Ramos (cell line): ENCODE measurements around the gene FRMD7.
"Not testable (repeated sequence)": the region's sequence is repeated elsewhere in the genome, so short reads cannot be mapped to it uniquely, and the experiment has no call there.

Experiments used
- in situ Hi-C: fragments of 300-500 bp; cut with MboI; formaldehyde crosslinking; loops from one replicate; pipeline ENCODE4 v1.14.3; 2022; ENCODE audit warnings: low sequenced_read_pairs; ENCODE audit not compliant: unreplicated experiment

The FRMD7 gene, protein sequence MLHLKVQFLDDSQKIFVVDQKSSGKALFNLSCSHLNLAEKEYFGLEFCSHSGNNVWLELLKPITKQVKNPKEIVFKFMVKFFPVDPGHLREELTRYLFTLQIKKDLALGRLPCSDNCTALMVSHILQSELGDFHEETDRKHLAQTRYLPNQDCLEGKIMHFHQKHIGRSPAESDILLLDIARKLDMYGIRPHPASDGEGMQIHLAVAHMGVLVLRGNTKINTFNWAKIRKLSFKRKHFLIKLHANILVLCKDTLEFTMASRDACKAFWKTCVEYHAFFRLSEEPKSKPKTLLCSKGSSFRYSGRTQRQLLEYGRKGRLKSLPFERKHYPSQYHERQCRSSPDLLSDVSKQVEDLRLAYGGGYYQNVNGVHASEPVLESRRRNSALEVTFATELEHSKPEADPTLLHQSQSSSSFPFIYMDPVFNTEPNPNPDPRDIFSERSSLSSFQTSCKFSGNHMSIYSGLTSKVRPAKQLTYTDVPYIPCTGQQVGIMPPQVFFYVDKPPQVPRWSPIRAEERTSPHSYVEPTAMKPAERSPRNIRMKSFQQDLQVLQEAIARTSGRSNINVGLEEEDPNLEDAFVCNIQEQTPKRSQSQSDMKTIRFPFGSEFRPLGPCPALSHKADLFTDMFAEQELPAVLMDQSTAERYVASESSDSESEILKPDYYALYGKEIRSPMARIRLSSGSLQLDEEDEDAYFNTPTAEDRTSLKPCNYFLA

GRCh38 chrX:132127743-132128142 lies at the start of gene FRMD7:
Gene FRMD7 (minus strand): TSS chrX:132128020. CDS start chrX:132127844, 176 bp downstream.
- in situ Hi-C loops = no loop called here

- in situ Hi-C loops = no loop called here
Measured at GRCh38 chrX:132173647-132174046, 45.8 kb upstream of the FRMD7 start.

DNA sequence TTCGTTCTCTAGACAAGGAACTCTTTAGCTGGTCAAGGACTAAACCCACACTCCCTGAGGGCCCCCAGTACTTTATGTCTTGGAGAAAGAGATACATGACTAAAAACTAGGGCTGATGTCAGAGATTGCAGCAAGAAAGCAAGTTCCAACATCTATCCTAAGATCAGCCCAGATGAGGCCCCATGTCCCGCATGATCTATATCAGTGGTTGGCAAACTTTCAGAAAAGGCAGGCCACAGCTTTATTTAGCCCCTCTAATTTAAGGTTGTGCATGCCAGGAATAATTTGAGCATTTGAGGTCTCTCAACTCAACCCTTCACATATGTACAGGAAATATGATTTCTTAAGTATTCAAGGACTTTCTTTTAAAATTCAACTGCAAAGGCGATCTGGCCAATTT lies 44.1 kb upstream of the FRMD7 start:
- in situ Hi-C loops = no loop called here

DNA sequence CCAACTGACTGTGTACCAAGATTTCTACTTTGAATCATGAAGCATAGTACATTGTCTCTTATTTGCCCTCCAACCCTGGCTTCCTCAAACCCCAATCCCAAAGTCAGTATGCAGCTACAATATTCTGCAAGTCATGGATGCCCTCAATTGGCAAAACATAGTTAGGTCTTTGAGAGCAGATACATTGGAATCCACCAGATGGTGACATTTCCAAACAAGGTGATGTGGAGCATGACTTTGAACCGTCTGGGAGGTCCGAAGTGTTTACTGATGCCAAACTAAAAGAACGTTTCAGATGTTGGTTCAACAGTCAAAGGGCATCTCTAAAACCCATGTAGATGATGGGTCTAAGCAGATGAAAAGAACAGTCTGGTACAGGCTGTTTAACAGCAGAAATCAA lies 43.7 kb upstream of the FRMD7 start:
- in situ Hi-C loops = no loop called here

- in situ Hi-C loops = no loop called here
Measured at GRCh38 chrX:132169554-132169953, 41.7 kb upstream of the FRMD7 start.

GRCh38 chrX:132165651-132166050 lies 37.8 kb upstream of the FRMD7 start:
- in situ Hi-C loops = no loop called here

GRCh38 chrX:132165005-132165404 lies 37.2 kb upstream of the FRMD7 start:
- in situ Hi-C loops = no loop called here

DNA sequence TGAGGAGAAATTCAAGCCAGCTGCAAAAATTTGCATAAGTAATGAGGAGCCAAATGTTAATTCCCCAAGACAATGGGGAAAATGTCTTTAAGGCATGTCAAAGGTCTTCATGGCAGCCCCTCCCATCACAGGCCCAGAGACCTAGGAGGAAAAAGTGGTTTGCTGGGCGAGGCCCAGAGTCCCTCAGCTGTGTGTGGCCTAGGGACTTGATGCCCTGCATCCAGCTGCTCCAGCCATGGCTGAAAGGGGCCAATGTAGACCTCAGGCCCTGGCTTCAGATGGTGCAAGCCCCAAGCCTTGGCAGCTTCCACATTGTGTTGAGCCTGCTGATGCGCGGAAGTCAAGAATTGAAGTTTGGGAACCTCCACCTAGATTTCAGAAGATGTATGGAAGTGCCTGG lies 35.3 kb upstream of the FRMD7 start:
- in situ Hi-C loops = not testable (repeated sequence)

- in situ Hi-C loops = no loop called here
Measured at GRCh38 chrX:132153166-132153565, 25.3 kb upstream of the FRMD7 start.

DNA sequence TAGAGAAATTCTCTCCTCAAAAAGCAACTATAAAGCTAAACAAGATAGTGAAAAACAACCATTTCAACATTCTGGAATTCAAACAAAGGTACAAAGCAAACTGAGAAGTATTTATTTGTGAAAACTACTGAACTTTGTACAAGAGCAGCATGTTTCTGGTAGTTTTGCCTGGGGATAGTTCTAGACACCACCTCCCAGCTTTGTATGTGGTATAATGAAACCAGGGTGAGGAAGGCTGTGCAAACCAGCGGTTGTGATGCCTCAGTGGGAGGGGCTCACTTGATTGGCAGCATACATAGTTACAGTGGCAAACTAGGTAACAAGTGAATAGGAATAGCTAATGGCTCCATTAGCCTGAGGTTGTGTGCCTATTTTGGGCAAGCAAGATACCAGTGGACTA lies 18.6 kb upstream of the FRMD7 start:
- in situ Hi-C loops = no loop called here

GRCh38 chrX:132144061-132144460 lies 16.2 kb upstream of the FRMD7 start:
- in situ Hi-C loops = no loop called here

GRCh38 chrX:132125906-132126305 lies 1.9 kb downstream of the FRMD7 start:
- in situ Hi-C loops = no loop called here

DNA sequence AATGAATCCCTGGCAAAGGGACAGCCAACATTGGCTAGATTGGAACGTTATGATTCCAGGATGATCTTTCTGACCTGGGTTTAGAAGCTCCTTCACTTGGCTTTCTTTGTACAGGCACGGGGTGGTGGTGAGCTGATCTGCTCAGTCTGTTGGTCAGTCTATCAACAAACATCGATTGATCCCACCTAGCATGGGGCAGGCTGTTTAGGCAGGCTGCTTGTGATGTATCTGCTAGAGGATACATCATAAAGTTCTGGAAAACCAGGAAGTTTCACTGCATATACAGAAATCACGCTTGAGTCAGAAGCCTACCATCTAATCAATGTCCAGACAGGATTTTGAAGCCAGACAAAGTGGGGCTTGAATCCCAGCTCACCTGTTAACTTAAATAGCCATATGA lies 6.9 kb downstream of the FRMD7 start:
- in situ Hi-C loops = no loop called here

DNA sequence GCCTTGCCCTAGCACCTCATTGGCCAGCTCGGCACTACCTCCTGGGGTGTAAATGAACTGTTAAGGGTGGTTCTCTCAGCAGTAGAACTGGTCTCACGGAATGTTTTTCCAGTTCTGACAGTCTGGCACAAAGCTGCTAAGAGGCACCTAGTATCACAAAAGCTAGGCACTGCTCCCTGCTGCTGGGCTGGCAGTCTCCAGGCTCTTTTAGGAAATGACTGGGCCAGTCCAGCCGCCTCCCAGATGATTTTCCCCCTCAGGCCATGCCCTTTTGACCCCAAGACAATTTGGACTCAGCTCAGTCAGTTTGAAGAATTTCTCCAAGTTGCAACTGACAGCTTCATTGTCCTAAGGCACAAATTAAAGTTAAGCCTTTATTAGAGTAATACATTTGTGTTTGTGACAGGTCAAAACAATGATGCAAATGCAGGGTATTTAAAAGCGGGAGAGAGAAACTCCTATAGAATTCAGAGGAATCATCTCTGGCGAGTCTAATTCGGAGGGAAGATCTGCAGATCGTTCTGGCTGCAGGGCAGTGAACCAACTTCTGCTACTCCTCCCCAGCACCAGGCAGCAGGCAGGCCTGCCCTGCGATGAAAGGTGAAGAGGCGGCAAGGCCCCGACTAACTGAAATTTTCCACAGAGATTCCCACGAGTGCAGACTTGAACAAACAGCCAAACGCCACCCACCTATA lies 7.9 kb downstream of the FRMD7 start:
- in situ Hi-C loops = no loop called here

- in situ Hi-C loops = no loop called here
Measured at GRCh38 chrX:132119283-132119682, 8.5 kb downstream of the FRMD7 start.

DNA sequence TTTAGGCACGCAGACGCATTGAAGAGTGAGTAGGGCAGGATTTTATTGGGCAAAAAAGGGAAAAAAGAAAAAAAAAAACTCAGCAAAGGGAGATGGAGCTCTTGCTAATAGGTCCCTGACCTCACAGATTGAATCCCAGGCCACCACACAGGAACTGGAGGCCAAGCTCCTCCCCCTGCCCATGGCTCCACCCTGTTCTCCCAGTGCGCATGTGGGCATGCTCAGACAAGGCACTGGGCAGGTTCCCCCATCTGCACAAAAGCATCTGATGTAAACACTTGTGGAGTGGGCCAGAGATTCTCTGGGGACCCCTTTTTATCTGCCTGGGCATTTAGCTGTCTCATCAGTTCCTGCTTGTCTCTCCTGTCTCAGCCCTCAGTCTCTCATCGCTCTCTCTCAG lies 9.5 kb downstream of the FRMD7 start:
- in situ Hi-C loops = no loop called here

GRCh38 chrX:132115792-132116191 lies 12.0 kb downstream of the FRMD7 start:
- in situ Hi-C loops = no loop called here

DNA sequence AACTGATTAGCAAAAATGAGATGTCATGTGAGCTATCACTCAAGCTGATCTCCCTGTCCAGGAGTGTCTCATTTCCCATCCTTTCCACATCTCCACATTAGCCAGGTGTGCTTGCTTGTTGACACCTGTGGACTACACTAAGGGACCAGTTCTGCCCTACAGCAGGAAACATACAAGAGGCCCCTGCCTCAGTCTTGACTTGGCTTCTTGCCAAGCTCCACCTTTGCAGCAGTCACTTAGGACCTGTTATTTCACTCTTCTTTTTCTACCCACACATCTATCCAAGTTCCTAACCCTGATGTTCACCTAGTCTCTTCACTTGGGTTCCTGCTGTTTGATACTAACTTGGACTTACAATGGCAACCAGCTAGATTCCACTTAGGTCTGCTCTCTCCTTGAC lies 13.2 kb downstream of the FRMD7 start:
- in situ Hi-C loops = no loop called here

DNA sequence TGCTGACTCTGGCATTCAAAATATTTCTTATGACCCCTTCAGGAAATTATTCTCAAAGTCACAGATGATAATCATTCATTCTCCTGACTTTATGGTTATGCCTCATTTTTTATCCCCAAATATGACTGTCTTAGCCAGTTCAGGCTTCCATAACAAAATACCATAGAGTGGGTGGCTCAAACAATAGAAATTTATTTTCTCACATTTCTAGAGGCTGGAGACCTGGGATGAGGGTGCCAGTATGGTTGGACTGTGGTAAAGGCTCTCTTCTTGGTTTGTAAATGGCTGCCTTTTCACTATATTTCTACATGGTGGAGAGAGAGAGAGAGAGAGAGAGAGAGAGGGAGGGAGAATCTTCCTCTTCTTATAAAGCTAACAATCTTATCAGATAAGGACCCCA lies 20.5 kb downstream of the FRMD7 start:
- in situ Hi-C loops = no loop called here

GRCh38 chrX:132101799-132102198 lies 26.0 kb downstream of the FRMD7 start:
- in situ Hi-C loops = no loop called here

- in situ Hi-C loops = no loop called here
Measured at GRCh38 chrX:132101206-132101605, 26.6 kb downstream of the FRMD7 start.
